NOMO-1 (cell line): Measurements from ENCODE around the gene GNRH2.
"Not testable (repeated sequence)": the region's sequence is repeated elsewhere in the genome, so short reads cannot be mapped to it uniquely, and the experiment has no call there.

ENCODE experiments used
- DNase-seq, 2 experiments: peaks; one replicate each; lab custom pipeline; 2025; ENCODE audit not compliant: unreplicated experiment in 2 of 2; lab: John Stamatoyannopoulos, UW

GNRH2 gene

GRCh38 chr20:3043322-3043721, at the start of gene GNRH2:
Gene GNRH2, plus strand, starts transcription at chr20:3043622. Its CDS starts 793 bp downstream, at chr20:3044415.
- DNase-seq, result no peak

- no peak for DNase-seq
Observed at GRCh38 chr20:2995796-2996195, 47.6 kb upstream of the GNRH2 start.

GRCh38 chr20:2998728-2999127, 44.7 kb upstream of the GNRH2 start:
- no peak for DNase-seq

- no peak for DNase-seq
Observed at GRCh38 chr20:3000852-3001523, 42.4 kb upstream of the GNRH2 start.

GRCh38 chr20:3003416-3003815, 40.0 kb upstream of the GNRH2 start:
- DNase-seq, result no peak

- no peak for DNase-seq
Observed at GRCh38 chr20:3010985-3011723, 32.3 kb upstream of the GNRH2 start.

- DNase-seq, result no peak
Observed at GRCh38 chr20:3011752-3012151, 31.7 kb upstream of the GNRH2 start.

GRCh38 chr20:3013771-3014170, 29.7 kb upstream of the GNRH2 start:
- no peak for DNase-seq

GRCh38 chr20:3014179-3014578, 29.2 kb upstream of the GNRH2 start:
- no peak for DNase-seq

- DNase-seq, result no peak
Observed at GRCh38 chr20:3014662-3015061, 28.8 kb upstream of the GNRH2 start.

GRCh38 chr20:3015302-3015701, 28.1 kb upstream of the GNRH2 start:
- DNase-seq, result not testable (repeated sequence)

- DNase-seq, result no peak
Observed at GRCh38 chr20:3021327-3021726, 22.1 kb upstream of the GNRH2 start.

GRCh38 chr20:3021777-3022176, 21.6 kb upstream of the GNRH2 start:
- no peak for DNase-seq

GRCh38 chr20:3022559-3023490, 20.6 kb upstream of the GNRH2 start:
- DNase-seq, result not testable (repeated sequence)

- DNase-seq, result no peak
Observed at GRCh38 chr20:3027987-3028386, 15.4 kb upstream of the GNRH2 start.

- no peak for DNase-seq
Observed at GRCh38 chr20:3031524-3032147, 11.8 kb upstream of the GNRH2 start.

- DNase-seq, result no peak
Observed at GRCh38 chr20:3032624-3033023, 10.8 kb upstream of the GNRH2 start.

GRCh38 chr20:3037654-3038053, 5.8 kb upstream of the GNRH2 start:
- DNase-seq, result no peak

GRCh38 chr20:3038454-3038853, 5.0 kb upstream of the GNRH2 start:
- no peak for DNase-seq

- DNase-seq, result no peak
Observed at GRCh38 chr20:3039426-3039825, 4.0 kb upstream of the GNRH2 start.

GRCh38 chr20:3040086-3040485, 3.3 kb upstream of the GNRH2 start:
- DNase-seq, result no peak
